NCI-H524 treated with DMSO at 0.1 percent for 48 hours (cell line): Measurements from ENCODE around the gene CDADC1.
"Not testable (repeated sequence)": the region's sequence is repeated elsewhere in the genome, so short reads cannot be mapped to it uniquely, and the experiment has no call there.

Experiments used
- DNase-seq: peaks from one replicate; lab custom pipeline; 2025; lab: John Stamatoyannopoulos, UW

CDADC1 gene

GRCh38 chr13:49238621-49239020 lies 9.1 kb upstream of the CDADC1 start:
- no peak for DNase-seq

- DNase-seq, result no peak
Measured at GRCh38 chr13:49240017-49240416, 7.7 kb upstream of the CDADC1 start.

- DNase-seq, result no peak
Measured at GRCh38 chr13:49241296-49241695, 6.4 kb upstream of the CDADC1 start.

GRCh38 chr13:49245101-49245500 lies 2.6 kb upstream of the CDADC1 start:
- DNase-seq, result no peak

- DNase-seq, result no peak
Measured at GRCh38 chr13:49246850-49247642, 679 bp upstream of the CDADC1 start.

GRCh38 chr13:49248622-49249002 lies 887 bp downstream of the CDADC1 start:
- no peak for DNase-seq

GRCh38 chr13:49251326-49251725 lies 3.6 kb downstream of the CDADC1 start:
- no peak for DNase-seq

- no peak for DNase-seq
Measured at GRCh38 chr13:49253310-49253709, 5.6 kb downstream of the CDADC1 start.

GRCh38 chr13:49254007-49254406 lies 6.3 kb downstream of the CDADC1 start:
- no peak for DNase-seq

GRCh38 chr13:49256841-49257240 lies 9.1 kb downstream of the CDADC1 start:
- DNase-seq, result no peak

GRCh38 chr13:49258089-49258796 lies 10.5 kb downstream of the CDADC1 start:
- no peak for DNase-seq

GRCh38 chr13:49259586-49259985 lies 11.9 kb downstream of the CDADC1 start:
- no peak for DNase-seq

- no peak for DNase-seq
Measured at GRCh38 chr13:49262634-49263033, 14.9 kb downstream of the CDADC1 start.

GRCh38 chr13:49265822-49266221 lies 18.1 kb downstream of the CDADC1 start:
- DNase-seq, result no peak

- DNase-seq, result no peak
Measured at GRCh38 chr13:49271264-49271663, 23.5 kb downstream of the CDADC1 start.

GRCh38 chr13:49272296-49272695 lies 24.6 kb downstream of the CDADC1 start:
- DNase-seq, result no peak

- no peak for DNase-seq
Measured at GRCh38 chr13:49278211-49278610, 30.5 kb downstream of the CDADC1 start.

- DNase-seq, result no peak
Measured at GRCh38 chr13:49279112-49279511, 31.4 kb downstream of the CDADC1 start.

- no peak for DNase-seq
Measured at GRCh38 chr13:49279885-49280284, 32.2 kb downstream of the CDADC1 start.

- DNase-seq, result no peak
Measured at GRCh38 chr13:49287995-49288394, 40.3 kb downstream of the CDADC1 start.

- no peak for DNase-seq
Measured at GRCh38 chr13:49288458-49288857, 40.7 kb downstream of the CDADC1 start.

GRCh38 chr13:49292742-49293486 lies 45.2 kb downstream of the CDADC1 start:
- DNase-seq, result no peak

- DNase-seq, result not testable (repeated sequence)
Measured at GRCh38 chr13:49294723-49295122, 47.0 kb downstream of the CDADC1 start.
